ENCODE data around the gene ST6GALNAC1.

Gene ST6GALNAC1

DNA sequence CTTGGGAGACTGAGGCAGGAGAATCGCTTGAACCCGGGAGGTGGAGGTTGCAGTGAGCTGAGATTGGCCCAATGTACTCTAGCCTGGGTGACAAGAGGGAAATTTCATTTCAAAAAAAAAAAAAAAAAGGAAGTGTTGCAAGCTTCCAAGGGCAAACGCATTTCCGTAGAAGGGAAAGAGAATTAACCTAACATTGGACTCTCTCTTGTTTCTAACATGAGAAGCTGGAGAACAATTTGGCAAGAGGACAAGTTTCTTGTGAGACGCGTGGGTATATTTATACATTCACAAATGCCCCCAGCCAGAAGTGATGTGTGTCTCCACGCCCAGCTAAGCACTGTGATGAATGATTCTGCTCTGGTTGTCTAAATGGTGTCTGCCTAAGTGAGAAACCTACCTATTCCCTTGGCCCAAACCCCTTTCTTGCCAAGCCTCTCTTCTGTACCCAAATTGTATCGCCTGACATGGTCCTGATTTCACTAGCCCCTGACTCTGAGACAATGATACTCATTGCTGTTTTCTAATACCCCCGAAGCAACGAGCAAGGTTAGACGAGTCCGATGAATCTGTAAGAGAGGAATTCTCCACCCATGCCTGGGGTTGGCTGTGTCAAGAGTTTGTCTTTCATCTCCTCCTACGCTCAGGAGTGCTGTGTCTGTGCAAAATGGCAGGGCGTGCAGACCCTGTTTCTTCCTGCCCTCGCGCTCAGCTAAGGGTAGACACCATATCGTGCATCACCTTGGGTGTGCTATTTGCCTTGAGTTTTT, 43.7 kb downstream of the ST6GALNAC1 start:
- TF ChIP-seq, protein P1, sequence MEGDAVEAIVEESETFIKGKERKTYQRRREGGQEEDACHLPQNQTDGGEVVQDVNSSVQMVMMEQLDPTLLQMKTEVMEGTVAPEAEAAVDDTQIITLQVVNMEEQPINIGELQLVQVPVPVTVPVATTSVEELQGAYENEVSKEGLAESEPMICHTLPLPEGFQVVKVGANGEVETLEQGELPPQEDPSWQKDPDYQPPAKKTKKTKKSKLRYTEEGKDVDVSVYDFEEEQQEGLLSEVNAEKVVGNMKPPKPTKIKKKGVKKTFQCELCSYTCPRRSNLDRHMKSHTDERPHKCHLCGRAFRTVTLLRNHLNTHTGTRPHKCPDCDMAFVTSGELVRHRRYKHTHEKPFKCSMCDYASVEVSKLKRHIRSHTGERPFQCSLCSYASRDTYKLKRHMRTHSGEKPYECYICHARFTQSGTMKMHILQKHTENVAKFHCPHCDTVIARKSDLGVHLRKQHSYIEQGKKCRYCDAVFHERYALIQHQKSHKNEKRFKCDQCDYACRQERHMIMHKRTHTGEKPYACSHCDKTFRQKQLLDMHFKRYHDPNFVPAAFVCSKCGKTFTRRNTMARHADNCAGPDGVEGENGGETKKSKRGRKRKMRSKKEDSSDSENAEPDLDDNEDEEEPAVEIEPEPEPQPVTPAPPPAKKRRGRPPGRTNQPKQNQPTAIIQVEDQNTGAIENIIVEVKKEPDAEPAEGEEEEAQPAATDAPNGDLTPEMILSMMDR (IDR thresholded peaks at IDR 0.05; ENCODE audit: low read depth, low read length, missing control alignments) = no peak
- no peak for DNase-seq (ENCODE audit: extremely low read depth, low read depth)
- H3K4me3 ChIP-seq (replicated peaks; ENCODE audit: low read depth, low read length) = no peak overlapping the region

DNA sequence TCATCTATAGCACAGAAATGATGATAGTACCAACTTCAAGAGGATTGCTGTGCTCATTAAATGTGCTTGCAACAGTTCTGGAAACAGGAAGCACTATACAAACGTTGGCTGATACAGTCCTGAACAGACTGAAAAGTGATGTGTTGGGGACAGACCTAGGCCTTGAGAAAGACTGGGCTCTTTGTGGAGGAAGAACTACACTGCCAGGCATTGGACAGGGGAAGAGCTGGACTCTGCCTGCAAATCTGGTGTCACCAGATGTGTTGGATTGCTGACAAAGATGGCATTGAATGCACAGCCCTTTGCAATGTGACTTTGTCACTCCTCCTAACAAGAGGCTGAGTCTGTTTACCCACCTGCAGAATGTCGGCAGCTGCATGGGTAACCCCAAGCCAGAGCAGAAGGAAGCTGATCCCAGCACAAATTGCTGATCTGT, 45.5 kb downstream of the ST6GALNAC1 start:
- no peak for DNase-seq (ENCODE audit: extremely low read depth, low read depth)
- TF ChIP-seq, protein P1 (IDR thresholded peaks at IDR 0.05; ENCODE audit: low read depth, low read length, missing control alignments) = no peak
- H3K4me3 ChIP-seq (replicated peaks; ENCODE audit: low read depth, low read length) = no peak overlapping the region

DNA sequence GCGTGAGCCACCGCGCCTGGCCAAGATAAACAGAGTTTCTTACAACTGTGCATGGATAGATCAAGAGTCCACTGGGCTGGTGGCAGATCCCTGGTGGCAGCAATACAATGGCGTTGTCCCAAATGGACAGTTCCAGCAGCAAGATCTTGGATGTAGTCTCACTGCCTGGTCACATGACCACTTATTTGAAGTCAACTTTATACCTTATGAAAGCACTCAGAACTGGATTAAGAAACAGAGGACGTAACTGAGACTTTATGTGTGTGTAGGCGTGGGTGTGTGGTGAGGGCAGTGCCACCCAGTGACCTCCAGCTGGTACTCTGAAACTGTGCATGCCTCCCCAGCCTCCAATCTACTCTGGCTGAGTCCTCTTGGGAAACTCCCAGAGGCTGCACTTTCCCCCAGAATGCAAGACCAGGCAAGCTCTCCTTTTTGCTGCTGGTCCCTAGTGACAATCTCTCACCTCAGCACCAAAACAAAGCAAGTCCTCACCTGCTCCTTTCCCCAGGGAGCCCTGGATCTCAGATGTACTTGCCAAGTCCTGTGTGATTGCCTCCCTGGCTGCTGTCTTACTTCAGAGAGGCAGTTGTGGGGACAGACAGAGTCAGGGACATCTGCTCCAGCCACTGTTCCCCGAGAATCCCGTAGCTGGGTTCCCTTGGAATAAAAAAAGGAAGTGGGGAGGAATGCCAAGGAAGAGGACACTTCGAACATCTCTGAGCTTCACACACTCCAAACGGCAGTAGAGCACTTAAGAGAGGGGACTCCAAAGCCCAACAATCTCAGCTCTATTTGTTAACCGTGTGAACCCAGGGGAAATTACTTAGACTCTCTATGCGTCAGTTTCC, 46.2 kb downstream of the ST6GALNAC1 start:
- DNase-seq (ENCODE audit: extremely low read depth, low read depth) = no peak
- H3K4me3 ChIP-seq (replicated peaks; ENCODE audit: low read depth, low read length) = no peak overlapping the region
- TF ChIP-seq, protein P1 (IDR thresholded peaks at IDR 0.05; ENCODE audit: low read depth, low read length, missing control alignments) = no peak

DNA sequence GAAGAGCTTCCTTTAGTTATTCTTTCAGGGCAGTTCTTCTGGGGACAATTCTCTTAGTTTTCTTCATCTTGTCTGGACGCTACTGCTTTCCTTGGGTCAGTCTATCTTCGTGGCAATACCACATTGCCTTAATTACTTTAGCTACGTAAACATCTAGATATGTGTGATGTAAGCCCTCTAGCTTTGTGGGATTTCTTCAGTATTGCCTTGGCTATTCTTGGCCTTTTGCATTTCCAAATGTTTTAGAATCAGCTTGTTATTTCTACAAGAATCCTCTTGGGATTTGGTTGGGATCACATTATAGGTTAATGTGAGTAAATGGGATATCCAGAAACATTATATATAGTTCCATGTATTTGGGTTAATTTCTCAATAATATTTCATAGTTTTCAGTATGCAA, 48.9 kb downstream of the ST6GALNAC1 start:
- TF ChIP-seq, protein P1 (IDR thresholded peaks at IDR 0.05; ENCODE audit: low read depth, low read length, missing control alignments) = no peak
- DNase-seq (ENCODE audit: extremely low read depth, low read depth) = no peak
- no peak overlapping the region for H3K4me3 ChIP-seq (replicated peaks; ENCODE audit: low read depth, low read length)

DNA sequence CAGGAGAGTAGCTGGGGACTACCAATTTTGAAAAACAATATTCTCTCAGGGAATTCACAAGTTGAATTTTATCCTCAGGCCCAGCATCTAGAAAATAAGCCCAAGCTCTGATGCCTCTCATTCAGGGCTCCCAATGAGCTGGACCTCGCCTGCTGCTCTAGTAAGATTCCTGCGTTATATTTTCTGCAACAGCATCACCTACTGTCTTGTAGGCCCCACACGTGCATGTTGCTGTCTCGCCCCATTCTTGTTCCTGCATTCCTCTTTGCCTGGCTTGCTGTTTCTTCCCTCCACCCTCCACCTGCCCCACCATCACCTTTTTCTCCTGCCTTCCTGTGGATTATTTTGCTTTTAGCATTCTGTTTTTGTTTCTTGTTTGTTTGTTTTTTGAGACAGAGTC, 49.6 kb downstream of the ST6GALNAC1 start:
- no peak for DNase-seq (ENCODE audit: extremely low read depth, low read depth)
- TF ChIP-seq, protein P1 (IDR thresholded peaks at IDR 0.05; ENCODE audit: low read depth, low read length, missing control alignments) = no peak

DNA sequence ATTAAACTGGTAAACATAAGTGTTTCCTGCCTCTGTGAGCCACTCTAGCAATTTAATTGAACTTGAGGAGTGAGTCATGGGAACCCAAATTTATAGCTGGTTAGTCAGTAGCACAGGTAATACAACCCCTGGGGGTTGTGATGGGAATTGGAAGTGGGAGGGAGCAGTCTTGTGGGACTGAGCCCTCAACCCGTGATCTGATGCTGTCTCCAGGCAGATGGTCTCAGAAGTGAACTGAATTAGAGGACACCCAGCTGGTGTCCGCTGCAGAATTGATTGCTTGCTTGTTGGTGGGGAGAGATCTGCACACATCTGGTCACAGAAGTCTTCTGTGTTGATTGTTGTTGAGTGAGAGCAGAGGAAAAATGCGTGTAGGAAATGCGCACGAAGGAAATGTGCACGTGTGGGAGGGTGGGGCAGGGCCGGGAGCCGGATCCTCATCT, 50.2 kb downstream of the ST6GALNAC1 start:
- TF ChIP-seq, protein P1 (IDR thresholded peaks at IDR 0.05; ENCODE audit: low read depth, low read length, missing control alignments) = no peak
- H3K4me3 ChIP-seq (replicated peaks; ENCODE audit: low read depth, low read length) = no peak overlapping the region
- peak; percentile 12 for DNase-seq (ENCODE audit: extremely low read depth, low read depth)

More for the DNA sequence above, 49.6 kb downstream of the ST6GALNAC1 start:
- no peak overlapping the region for H3K4me3 ChIP-seq (replicated peaks; ENCODE audit: low read depth, low read length)

All from HFF-Myc (cell line).